ENCODE data around the gene NDUFA8. TPM values are rescaled to one million over a fixed set of nuclear protein-coding genes. Genes with fewer than 3 reads are reported as not detected.

NDUFA8 gene
- total RNA-seq, 4 donors from 2014 or later, result 16.1 to 59.5 (median 40.3) TPM

DNA sequence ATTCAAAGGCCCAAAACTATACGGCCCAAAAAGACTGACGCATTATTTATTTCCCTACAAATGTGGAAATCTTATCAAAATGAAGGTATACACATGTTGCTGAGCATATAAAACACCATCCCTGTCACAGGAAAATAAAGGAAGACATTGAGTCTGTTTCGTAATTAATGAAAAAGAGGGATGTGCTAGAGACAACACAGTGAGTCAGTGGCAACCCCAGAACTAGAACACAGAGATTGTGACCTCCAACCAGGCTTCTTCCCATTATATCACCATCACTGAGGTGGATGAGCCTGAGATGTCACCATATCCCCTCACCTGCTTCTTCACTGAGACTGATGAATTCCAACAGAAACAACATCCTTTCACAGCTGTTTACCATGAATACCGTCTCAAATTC is 3.8 kb downstream of the NDUFA8 start:
- intact Hi-C loops (cut with DNase I; ENCODE audit: low total_unique reads), result no loop called here
- Histone ChIP-seq H3K27ac (no peak overlapping the region), H3K36me3 (peaks cover 0 to 4% (median 0%) of the 10 kb centered on the region in 4 donors), H3K27me3 (no peaks in the 10 kb centered on the region), H3K4me1 (peaks cover 8 to 22% (median 16%) of the 10 kb centered on the region in 4 donors), H3K4me3 (no peak overlapping the region), H3K9me3 (no peaks in the 10 kb centered on the region)
- WGBS, 2 donors (ENCODE audit: low coverage in 1 of 2), result 78 to 89% methylated on average over 3 to 4 of the region's 4 CpGs
- in situ Hi-C loops (cut with MboI; ENCODE audit: low pct_ligation_motif_present in 1 of 4, low pct_unique_long_range_greater_than_20kb in 1 of 4, low sequenced_read_pairs in 3 of 4), result no loop called here
- TF ChIP-seq POLR2AphosphoS5 (IDR thresholded peaks at IDR 0.05), result no peak
- TF ChIP-seq, protein P1, sequence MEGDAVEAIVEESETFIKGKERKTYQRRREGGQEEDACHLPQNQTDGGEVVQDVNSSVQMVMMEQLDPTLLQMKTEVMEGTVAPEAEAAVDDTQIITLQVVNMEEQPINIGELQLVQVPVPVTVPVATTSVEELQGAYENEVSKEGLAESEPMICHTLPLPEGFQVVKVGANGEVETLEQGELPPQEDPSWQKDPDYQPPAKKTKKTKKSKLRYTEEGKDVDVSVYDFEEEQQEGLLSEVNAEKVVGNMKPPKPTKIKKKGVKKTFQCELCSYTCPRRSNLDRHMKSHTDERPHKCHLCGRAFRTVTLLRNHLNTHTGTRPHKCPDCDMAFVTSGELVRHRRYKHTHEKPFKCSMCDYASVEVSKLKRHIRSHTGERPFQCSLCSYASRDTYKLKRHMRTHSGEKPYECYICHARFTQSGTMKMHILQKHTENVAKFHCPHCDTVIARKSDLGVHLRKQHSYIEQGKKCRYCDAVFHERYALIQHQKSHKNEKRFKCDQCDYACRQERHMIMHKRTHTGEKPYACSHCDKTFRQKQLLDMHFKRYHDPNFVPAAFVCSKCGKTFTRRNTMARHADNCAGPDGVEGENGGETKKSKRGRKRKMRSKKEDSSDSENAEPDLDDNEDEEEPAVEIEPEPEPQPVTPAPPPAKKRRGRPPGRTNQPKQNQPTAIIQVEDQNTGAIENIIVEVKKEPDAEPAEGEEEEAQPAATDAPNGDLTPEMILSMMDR (IDR thresholded peaks at IDR 0.05), result no peak
- DNase-seq, result no peak

DNA sequence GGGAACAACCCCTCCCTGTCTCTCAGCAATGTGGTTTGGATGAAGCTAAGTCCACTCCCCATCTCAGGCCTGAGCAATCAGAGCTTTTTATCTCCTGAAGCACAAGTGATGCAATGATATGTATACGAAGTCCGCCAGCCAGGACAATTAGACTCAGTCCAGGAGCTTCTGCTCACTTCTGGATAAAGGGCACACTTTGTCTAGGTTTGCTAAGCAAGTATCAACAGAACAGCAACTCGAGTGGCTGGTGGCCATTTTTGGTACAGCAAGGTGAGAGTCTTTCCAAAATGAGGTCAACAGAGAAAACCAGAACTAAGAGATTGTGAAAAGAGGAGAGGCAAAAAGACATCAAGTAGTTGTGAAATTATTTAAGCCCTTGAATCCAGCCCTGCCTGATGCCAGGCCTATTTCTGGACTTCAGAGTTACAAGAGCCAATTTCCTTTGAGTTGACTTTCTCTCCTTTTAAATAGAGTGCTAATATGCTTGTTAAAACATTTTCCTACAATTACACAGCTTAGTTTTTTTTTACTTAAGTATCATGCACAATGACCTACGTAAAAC is 8.2 kb downstream of the NDUFA8 start:
- Histone ChIP-seq H3K27ac (no peak overlapping the region), H3K4me3 (no peak overlapping the region), H3K27me3 (no peaks in the 10 kb centered on the region), H3K36me3 (peaks cover 0 to 32% (median 12%) of the 10 kb centered on the region in 4 donors), H3K4me1 (no peaks in the 10 kb centered on the region), H3K9me3 (no peaks in the 10 kb centered on the region)
- no peak for DNase-seq
- WGBS, 2 donors (ENCODE audit: low coverage in 1 of 2), result 83 to 88% methylated on average over 2 to 4 of the region's 4 CpGs
- intact Hi-C loops (cut with DNase I; ENCODE audit: low total_unique reads) (no loop called here), in situ Hi-C loops (cut with MboI; ENCODE audit: low pct_ligation_motif_present in 1 of 4, low pct_unique_long_range_greater_than_20kb in 1 of 4, low sequenced_read_pairs in 3 of 4) (no loop called here)
- TF ChIP-seq, protein P1 (IDR thresholded peaks at IDR 0.05), result no peak
- TF ChIP-seq POLR2A (IDR thresholded peaks at IDR 0.05), result no peak
- TF ChIP-seq EP300 (IDR thresholded peaks at IDR 0.05; ENCODE audit: low read depth), result no peak
- no peak for TF ChIP-seq POLR2AphosphoS5 (IDR thresholded peaks at IDR 0.05)

DNA sequence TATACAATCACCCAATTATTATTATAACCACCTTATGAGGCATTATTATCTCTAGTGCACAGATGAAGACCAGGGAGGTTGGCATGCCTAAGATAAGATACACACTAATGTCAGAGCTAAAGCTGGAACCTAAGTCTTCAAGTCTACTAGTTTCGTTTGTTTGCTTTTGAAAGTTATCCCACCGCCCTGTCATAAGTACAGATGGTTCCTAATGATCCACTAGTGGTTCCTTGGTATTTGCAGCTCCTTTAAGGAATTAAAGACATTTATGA is 14.1 kb downstream of the NDUFA8 start:
- H3K9me3 ChIP-seq, result no peaks in the 10 kb centered on the region
- in situ Hi-C loops (cut with MboI; ENCODE audit: low pct_ligation_motif_present in 1 of 4, low pct_unique_long_range_greater_than_20kb in 1 of 4, low sequenced_read_pairs in 3 of 4) (loop anchor here in 1 of 4 donors (25.0 kb wide), 1 partner anchor 317 kb away; no protein-coding TSS in a partner anchor), intact Hi-C loops (cut with DNase I; ENCODE audit: low total_unique reads) (no loop called here)
- H3K27me3 ChIP-seq, result no peaks in the 10 kb centered on the region
- H3K27ac ChIP-seq, result no peak overlapping the region
- WGBS, 2 donors (ENCODE audit: low coverage in 1 of 2), result 90% methylated on average over 2 of the region's 2 CpGs; no CpG with 5 or more reads in 1 of the 2 donors
- TF ChIP-seq, protein P1 (IDR thresholded peaks at IDR 0.05), result no peak
- TF ChIP-seq POLR2AphosphoS5 (IDR thresholded peaks at IDR 0.05), result no peak
- TF ChIP-seq EP300 (IDR thresholded peaks at IDR 0.05; ENCODE audit: low read depth), result no peak
- no peak for TF ChIP-seq POLR2A (IDR thresholded peaks at IDR 0.05)
- DNase-seq, result no peak
- H3K4me1 ChIP-seq, result peaks cover 0 to 7% (median 0%) of the 10 kb centered on the region in 4 donors
- H3K4me3 ChIP-seq, result no peak overlapping the region
- H3K36me3 ChIP-seq, result peaks cover 0 to 66% (median 25%) of the 10 kb centered on the region in 4 donors

DNA sequence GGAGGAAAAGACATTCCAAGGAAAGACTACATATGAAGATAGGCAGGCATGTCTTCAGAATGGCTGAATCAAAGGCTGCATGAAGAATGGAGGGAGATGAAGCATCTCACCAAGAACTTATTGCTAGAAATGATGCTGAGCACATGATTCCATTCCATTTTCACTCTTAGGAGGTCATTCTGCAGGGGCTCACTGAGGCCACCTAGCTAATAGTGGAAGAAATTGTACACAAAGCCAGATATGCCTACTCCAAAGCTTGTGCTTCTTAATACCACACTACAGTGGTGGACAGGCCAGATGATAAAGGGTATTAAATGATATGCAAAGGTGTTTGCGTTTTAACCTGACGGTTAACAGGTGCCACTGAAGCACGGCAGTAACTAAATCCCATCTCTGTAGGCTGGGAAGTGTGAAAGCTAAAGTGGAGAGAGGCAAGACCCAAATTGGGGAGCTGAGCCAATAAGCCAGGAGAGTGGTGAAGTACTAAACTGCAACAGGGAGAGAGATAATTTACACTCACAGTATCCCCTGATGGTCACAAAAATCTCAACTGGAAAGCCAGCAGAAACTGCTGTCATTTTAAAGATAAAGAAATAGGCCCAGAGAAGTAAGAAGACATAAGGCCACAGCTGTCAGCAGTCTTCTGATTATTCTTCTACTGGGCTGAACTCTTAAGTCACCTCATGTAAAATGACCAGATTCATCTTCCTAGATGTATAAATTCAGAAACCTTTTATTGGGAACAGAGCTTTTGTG is 14.6 kb downstream of the NDUFA8 start:
- Histone ChIP-seq H3K27ac (no peak overlapping the region), H3K4me3 (no peak overlapping the region), H3K27me3 (no peaks in the 10 kb centered on the region), H3K4me1 (peaks cover 0 to 8% (median 0%) of the 10 kb centered on the region in 4 donors), H3K36me3 (peaks cover 0 to 63% (median 25%) of the 10 kb centered on the region in 4 donors), H3K9me3 (no peaks in the 10 kb centered on the region)
- no peak for DNase-seq
- TF ChIP-seq POLR2AphosphoS5 (IDR thresholded peaks at IDR 0.05) (no peak), EP300 (IDR thresholded peaks at IDR 0.05; ENCODE audit: low read depth) (no peak), POLR2A (IDR thresholded peaks at IDR 0.05) (no peak)
- TF ChIP-seq, protein P1 (IDR thresholded peaks at IDR 0.05), result no peak
- in situ Hi-C loops (cut with MboI; ENCODE audit: low pct_ligation_motif_present in 1 of 4, low pct_unique_long_range_greater_than_20kb in 1 of 4, low sequenced_read_pairs in 3 of 4) (loop anchor here in 1 of 4 donors (25.0 kb wide), 1 partner anchor 317 kb away; no protein-coding TSS in a partner anchor), intact Hi-C loops (cut with DNase I; ENCODE audit: low total_unique reads) (no loop called here)
- WGBS, 2 donors (ENCODE audit: low coverage in 1 of 2), result 95% methylated on average over 3 of the region's 3 CpGs; no CpG with 5 or more reads in 1 of the 2 donors

Measured in transverse colon (tissue), 4 donors.